Fibroblast of upper back skin (primary cell): ENCODE results near the gene SLC8A3.

ENCODE experiments used
- DNase-seq: peaks from one replicate; pipeline ENCODE4 v3.0.0-alpha.2; 2013

Gene SLC8A3

DNA sequence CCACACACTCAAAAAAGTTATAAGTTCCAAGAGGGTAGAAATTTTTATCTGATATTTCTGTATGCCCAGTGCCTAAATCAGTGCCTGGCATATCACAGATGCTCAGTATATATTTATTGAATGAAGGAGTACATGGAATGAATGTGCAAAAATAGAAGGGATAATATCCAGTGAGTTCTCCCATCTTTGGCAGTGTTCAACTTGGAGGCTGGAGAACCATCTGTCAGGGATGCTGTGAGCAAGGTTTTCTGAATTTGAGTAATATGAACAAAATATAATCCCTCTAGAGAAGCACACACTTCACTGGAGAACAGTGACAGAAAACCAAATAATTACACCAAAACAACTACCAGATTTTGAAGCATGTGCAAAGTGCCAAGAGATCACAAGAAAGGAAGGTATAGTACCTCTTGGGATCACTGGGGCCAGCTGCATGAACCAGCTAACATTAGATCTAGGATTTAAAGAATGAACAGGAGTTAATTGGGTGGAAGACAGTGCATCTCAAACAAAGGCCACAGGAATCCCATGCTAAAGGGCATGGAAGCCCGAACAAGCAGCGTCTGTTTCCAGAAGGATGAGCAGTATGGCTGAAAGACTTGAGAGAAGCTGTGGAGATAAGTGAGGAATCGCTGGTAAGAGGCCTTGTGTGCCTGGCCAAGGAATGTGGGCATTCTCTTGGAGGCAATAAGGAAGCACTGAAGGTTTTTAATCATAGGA, 11.5 kb downstream of the SLC8A3 start:
- DNase-seq, result no peak

GRCh38 chr14:70173569-70173968, 15.2 kb downstream of the SLC8A3 start:
- DNase-seq, result no peak

- no peak for DNase-seq
These were observed 17.0 kb downstream of the SLC8A3 start for GRCh38 chr14:70171726-70172125.

DNA sequence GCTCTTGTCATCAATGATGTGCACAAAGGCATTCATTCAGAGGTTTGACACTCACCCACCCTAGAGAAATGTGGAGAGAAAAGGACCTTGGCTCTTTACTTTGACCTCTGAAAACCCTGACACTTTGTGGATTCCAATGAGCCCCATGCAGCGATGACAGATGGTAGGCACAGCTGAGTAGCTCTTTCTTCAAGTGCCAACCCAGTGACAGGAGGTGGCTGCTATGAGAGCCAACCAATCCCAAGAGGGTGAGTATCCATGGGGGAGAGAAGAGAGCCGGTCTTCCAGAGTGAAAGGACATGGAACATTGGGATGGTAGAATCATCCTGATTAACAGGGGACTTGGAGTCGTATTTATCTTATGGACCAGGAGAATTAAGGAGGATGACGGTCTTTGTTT, 17.8 kb downstream of the SLC8A3 start:
- no peak for DNase-seq

DNA sequence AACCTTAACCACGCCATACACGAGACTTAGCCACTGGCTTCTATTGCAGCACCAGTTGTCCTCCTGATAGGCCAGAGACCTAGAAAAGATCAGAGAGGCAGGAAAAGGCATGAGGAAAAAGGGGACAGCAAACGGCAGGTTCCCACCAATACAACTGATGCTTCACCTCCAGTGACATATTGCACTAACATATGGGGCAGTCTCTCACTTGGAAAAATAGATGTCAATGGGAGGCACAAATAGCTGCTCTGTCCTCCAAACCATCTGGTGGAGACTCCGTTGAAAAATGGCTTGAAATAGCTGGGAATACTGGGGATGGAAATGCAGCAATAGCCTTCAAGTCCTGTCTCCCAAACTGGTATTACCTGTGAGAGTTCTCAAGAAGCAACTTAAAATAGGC, 20.3 kb downstream of the SLC8A3 start:
- DNase-seq, result no peak

DNA sequence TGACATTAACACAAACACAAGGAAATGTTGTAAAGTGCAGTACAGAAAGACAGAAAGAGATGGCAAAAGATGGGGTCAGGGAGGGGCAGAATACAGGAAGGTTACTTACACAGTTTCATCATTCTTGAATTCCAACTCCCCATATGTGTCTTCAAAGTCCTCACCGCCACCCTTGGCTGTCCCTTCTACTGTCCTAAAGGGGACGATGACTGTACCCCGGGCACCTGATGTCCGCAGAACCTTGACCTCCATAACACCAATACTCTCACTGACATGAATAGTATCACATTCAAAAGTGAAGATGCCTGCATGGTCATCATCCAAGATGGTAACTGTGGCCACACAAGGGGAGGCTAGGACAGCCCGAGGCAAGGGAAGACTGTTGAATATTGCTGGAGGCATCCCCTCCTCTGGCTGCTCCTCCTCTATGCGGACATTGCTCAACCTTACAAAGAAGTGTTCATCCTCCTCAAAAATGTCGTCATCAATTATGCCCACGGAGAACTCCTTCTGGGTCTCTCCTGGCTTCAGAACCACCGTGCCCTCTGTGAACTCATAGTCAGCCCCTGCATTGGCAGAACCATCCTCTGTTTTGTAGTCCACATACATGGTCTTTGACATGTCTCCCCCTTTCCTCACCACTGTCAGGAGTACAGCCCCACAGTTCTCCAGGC, 22.1 kb downstream of the SLC8A3 start:
- DNase-seq, result no peak

GRCh38 chr14:70162358-70162757, 26.4 kb downstream of the SLC8A3 start:
- no peak for DNase-seq

- no peak for DNase-seq
These were observed 32.2 kb downstream of the SLC8A3 start for GRCh38 chr14:70156592-70156991.

DNA sequence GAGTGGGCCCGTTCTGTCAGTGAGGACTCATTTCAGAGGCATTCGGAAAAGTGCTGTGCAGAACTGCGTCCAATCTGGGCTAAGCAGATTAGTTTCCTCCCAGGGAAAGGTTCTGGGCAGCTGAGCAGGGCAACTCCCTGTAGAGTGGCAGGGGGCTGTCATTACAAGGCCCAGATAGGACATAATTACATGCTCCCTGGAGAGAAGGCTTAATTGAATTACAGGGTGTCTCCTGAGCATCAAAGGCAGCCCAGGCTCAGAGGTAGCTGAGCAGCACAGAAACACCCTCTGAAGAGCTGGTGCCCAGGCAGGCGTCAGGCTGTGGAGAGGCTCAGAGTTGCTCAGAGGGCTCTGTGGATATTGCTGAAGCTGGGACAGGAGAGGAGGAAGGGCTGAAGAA, 36.0 kb downstream of the SLC8A3 start:
- DNase-seq, result no peak

- DNase-seq, result no peak
These were observed 36.7 kb downstream of the SLC8A3 start for GRCh38 chr14:70152081-70152480.

DNA sequence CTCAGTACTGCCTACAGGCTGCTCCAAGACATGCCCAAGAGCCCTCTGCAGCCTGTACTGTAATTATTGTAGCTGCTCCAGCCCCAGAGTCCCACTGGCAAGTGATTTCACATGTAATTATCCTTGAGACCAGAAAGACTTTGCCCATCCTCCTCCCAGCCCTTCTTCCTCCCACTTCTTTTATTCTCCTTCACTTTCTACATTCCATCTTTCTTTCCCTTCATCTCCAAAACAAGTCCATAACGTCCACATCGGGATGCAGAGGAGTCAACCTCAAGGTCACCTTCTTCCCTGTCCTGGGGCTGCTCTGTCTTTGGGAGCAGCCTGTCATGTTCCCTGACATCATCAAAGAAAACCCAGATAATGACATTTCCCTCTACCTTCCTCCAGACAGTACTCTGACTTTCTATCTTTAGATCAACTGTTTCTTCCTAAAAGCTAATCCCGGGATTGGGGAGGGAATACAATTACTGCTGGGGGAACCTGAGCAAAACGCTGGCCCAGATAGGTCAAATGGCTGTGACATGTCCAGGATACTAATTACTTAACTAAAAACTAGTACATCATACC, 39.1 kb downstream of the SLC8A3 start:
- no peak for DNase-seq

GRCh38 chr14:70148911-70149595, 39.7 kb downstream of the SLC8A3 start:
- DNase-seq, result no peak

GRCh38 chr14:70148351-70148750, 40.4 kb downstream of the SLC8A3 start:
- no peak for DNase-seq

- no peak for DNase-seq
These were observed 44.7 kb downstream of the SLC8A3 start for GRCh38 chr14:70144046-70144445.

DNA sequence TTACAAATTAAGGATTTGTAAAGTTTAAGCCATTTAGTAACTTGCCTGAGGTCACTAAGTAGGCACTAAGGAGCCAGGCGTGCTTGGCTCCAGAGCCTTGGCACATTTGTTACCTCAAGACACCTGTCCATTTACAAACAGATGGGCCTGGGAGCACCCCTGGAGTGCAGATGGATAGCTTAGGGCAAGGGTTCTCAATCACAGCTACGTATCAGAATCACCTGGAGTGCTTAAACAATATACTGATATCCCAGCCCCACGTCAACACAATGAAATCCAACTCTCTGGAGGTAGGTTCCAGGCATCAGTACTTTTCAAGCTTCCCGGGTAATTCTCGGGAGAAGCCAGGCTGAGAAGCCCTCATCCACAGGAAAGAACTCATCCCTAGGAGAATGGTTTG, 45.4 kb downstream of the SLC8A3 start:
- no peak for DNase-seq

GRCh38 chr14:70140614-70141013, 48.1 kb downstream of the SLC8A3 start:
- DNase-seq, result no peak

GRCh38 chr14:70139384-70139783, 49.4 kb downstream of the SLC8A3 start:
- DNase-seq, result no peak

DNA sequence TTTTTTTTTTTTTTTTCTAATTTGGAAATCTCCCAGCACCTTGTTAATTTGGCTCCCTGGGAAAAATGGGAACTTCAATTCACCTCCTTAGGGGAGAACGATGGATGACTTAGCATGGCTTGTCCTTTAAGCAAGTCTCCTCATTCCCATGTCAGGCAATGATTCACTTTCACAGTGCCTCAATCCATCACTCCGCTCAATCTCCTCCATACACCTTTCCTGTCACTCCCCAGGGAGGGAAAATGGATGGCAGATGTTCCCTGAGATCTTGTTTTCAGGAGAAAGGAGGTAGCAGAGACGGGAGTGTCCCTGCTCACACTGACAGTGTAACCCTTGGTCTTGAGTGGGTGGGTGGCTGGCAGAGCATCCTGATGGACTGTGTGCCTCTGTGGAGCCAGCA, 51.0 kb downstream of the SLC8A3 start:
- DNase-seq, result no peak

- no peak for DNase-seq
These were observed 55.3 kb downstream of the SLC8A3 start for GRCh38 chr14:70133461-70133860.

- DNase-seq, result no peak
These were observed 58.3 kb downstream of the SLC8A3 start for GRCh38 chr14:70130482-70130881.

- DNase-seq, result no peak
These were observed 61.6 kb downstream of the SLC8A3 start for GRCh38 chr14:70127186-70127585.

GRCh38 chr14:70123796-70124195, 65.0 kb downstream of the SLC8A3 start:
- no peak for DNase-seq

GRCh38 chr14:70121521-70121920, 67.2 kb downstream of the SLC8A3 start:
- no peak for DNase-seq

DNA sequence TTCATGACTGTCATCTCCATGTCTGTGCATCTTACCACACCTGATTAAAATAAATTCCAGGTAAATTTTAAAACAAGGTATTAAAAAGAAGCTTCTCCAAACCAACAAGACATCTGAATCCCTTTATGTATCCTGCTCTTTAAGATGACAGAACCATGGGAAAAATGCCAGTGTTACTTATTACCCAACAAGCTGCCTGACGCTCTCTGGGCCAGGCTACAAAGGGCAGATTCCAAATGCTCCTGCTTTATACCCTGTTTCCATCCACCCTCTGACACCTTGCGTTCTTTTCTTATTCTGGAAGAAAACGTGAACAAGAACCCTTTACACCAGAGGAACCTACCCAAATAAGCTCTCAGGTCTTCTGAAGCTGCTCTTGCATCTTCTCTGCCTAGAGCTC, 70.7 kb downstream of the SLC8A3 start:
- DNase-seq, result no peak
